GM23338 (cell line): ENCODE results near the gene NOP58. TPM values are rescaled to one million over a fixed set of nuclear protein-coding genes. Genes with fewer than 3 reads are reported as not detected.

Experiments used
- ATAC-seq: fragments of 200-7000 bp; cut with Tn5 transposase; 3 replicates; pipeline ENCODE4 v1.9.1; 2020
- DNase-seq: peaks from one replicate; pipeline ENCODE4 v3.0.0-alpha.2; 2015; ENCODE audit warnings: low spot score
- H2AFZ ChIP-seq: fragments of 200-600 bp; sonication (generic); 2 replicates; pipeline ENCODE4 v1.8.0; 2016; ENCODE audit warnings: antibody characterized with exemption, mild to moderate bottlenecking, moderate library complexity
- H3F3A ChIP-seq: fragments of 200-600 bp; sonication (generic); replicated peaks from 2 replicates; pipeline ENCODE4 v1.8.0; 2017; ENCODE audit warnings: antibody characterized with exemption, mixed run types, low read depth
- H3K27ac ChIP-seq: fragments of 200-600 bp; sonication (generic); 2 replicates; pipeline ENCODE4 v1.6.1; 2016; ENCODE audit warnings: low read depth
- H3K27me3 ChIP-seq: fragments of 200-600 bp; sonication (generic); 2 replicates; pipeline ENCODE4 v1.8.0; 2016; ENCODE audit warnings: mild to moderate bottlenecking, mixed run types, moderate library complexity; ENCODE audit not compliant: insufficient read depth
- H3K36me3 ChIP-seq: fragments of 200-600 bp; sonication (generic); 2 replicates; pipeline ENCODE4 v1.8.0; 2016; ENCODE audit warnings: mild to moderate bottlenecking; ENCODE audit not compliant: insufficient read depth
- H3K4me1 ChIP-seq: fragments of 200-600 bp; sonication (generic); 2 replicates; pipeline ENCODE4 v1.8.0; 2016; ENCODE audit warnings: mild to moderate bottlenecking, moderate library complexity; ENCODE audit not compliant: insufficient read depth
- H3K4me2 ChIP-seq: fragments of 200-600 bp; sonication (generic); 2 replicates; pipeline ENCODE4 v1.7.1; 2017; ENCODE audit warnings: mixed run types
- H3K4me3 ChIP-seq: fragments of 200-600 bp; sonication (generic); 2 replicates; pipeline ENCODE4 v1.6.1; 2016; ENCODE audit warnings: mixed run types
- H3K79me2 ChIP-seq: fragments of 200-600 bp; sonication (generic); replicated peaks from 2 replicates; pipeline ENCODE4 v1.8.0; 2017; ENCODE audit warnings: mild to moderate bottlenecking; ENCODE audit not compliant: insufficient read depth
- H3K9me2 ChIP-seq: fragments of 200-600 bp; sonication (generic); 2 replicates; pipeline ENCODE4 v1.8.0; 2017; ENCODE audit not compliant: insufficient read depth
- H4K20me1 ChIP-seq: fragments of 200-600 bp; sonication (generic); replicated peaks from 2 replicates; pipeline ENCODE4 v1.8.0; 2017; ENCODE audit warnings: mild to moderate bottlenecking; ENCODE audit not compliant: insufficient read depth
- H3K27ac Mint-ChIP-seq: 2 replicates; pipeline ENCODE4 v1.8.0; 2020; ENCODE audit warnings: inconsistent platforms, mild to moderate bottlenecking, moderate library complexity, mixed read lengths
- H3K27me3 Mint-ChIP-seq: 3 replicates; pipeline ENCODE4 v1.8.0; 2022; ENCODE audit warnings: low read depth, mild to moderate bottlenecking, moderate library complexity, mixed read lengths, inconsistent platforms; ENCODE audit not compliant: insufficient read depth, poor library complexity
- H3K36me3 Mint-ChIP-seq: 3 replicates; pipeline ENCODE4 v1.8.0; 2021; ENCODE audit warnings: low read depth, mild to moderate bottlenecking, inconsistent platforms, moderate library complexity, mixed read lengths
- H3K4me1 Mint-ChIP-seq: 3 replicates; pipeline ENCODE4 v1.8.0; 2020; ENCODE audit warnings: mild to moderate bottlenecking, inconsistent platforms, mixed read lengths
- H3K4me3 Mint-ChIP-seq: 3 replicates; pipeline ENCODE4 v1.8.0; 2021; ENCODE audit warnings: moderate library complexity, mild to moderate bottlenecking, inconsistent platforms, mixed read lengths
- H3K9me3 Mint-ChIP-seq: 3 replicates; pipeline ENCODE4 v1.8.0; 2020; ENCODE audit warnings: moderate library complexity, mild to moderate bottlenecking, inconsistent platforms, mixed read lengths
- CREB1 ChIP-seq: fragments of 250-450 bp; sonication (Bioruptor Pico); IDR thresholded peaks from 2 replicates; pipeline ENCODE4 v1.5.0; 2020; ENCODE audit warnings: low read depth, mild to moderate bottlenecking, moderate library complexity
- JUNB ChIP-seq: IDR thresholded peaks from one replicate; pipeline ENCODE4 v1.6.1; 2016; ENCODE audit warnings: antibody characterized with exemption; ENCODE audit not compliant: unreplicated experiment
- POLR2AphosphoS5 ChIP-seq: IDR thresholded peaks from 2 replicates; pipeline ENCODE4 v1.6.1; 2016; ENCODE audit warnings: antibody characterized with exemption, low read depth
- ZNF114 ChIP-seq: fragments of 250-450 bp; sonication (Bioruptor Pico); IDR thresholded peaks from 2 replicates; pipeline ENCODE4 v1.5.0; 2020; ENCODE audit warnings: mild to moderate bottlenecking, moderate library complexity
- long read RNA-seq: library from polyadenylated mRNA; unstranded; transcript quantifications from one replicate; pipeline ENCODE4 v2.0.0, GENCODE V29; 2020; ENCODE audit not compliant: unreplicated experiment
- polyA plus RNA-seq: library from polyadenylated mRNA; unstranded; fragments of >200 nt; fragmentation: Nextera tagmentation; extraction: Ambion mirVana; gene quantifications from 2 replicates; pipeline ENCODE4 v1.2.1, GENCODE V29; 2016
- total RNA-seq: library from RNA; depleted of rRNA; stranded (reverse); fragments of >200 nt; shearing (Covaris generic); gene quantifications from 2 replicates; pipeline ENCODE4 v1.2.3, GENCODE V29; 2014; rRNA removed
- TF ChIP-seq, protein P1 (sequence below): IDR thresholded peaks from one replicate; pipeline ENCODE4 v1.6.1; 2018; ENCODE audit warnings: antibody characterized with exemption; ENCODE audit not compliant: unreplicated experiment
- TF ChIP-seq, protein P2 (sequence below): IDR thresholded peaks from 2 replicates; pipeline ENCODE4 v1.6.1; 2016; ENCODE audit warnings: antibody characterized with exemption

Gene NOP58, protein sequence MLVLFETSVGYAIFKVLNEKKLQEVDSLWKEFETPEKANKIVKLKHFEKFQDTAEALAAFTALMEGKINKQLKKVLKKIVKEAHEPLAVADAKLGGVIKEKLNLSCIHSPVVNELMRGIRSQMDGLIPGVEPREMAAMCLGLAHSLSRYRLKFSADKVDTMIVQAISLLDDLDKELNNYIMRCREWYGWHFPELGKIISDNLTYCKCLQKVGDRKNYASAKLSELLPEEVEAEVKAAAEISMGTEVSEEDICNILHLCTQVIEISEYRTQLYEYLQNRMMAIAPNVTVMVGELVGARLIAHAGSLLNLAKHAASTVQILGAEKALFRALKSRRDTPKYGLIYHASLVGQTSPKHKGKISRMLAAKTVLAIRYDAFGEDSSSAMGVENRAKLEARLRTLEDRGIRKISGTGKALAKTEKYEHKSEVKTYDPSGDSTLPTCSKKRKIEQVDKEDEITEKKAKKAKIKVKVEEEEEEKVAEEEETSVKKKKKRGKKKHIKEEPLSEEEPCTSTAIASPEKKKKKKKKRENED
- total RNA-seq, result 174 and 216 TPM in 2 replicates
- polyA plus RNA-seq, result 178 and 236 TPM in 2 replicates
- long read RNA-seq, partial matches to known transcripts, result 124 of 149 reads
- long read RNA-seq, other reads (novel, unspliced or antisense), result 24 of 149 reads

DNA sequence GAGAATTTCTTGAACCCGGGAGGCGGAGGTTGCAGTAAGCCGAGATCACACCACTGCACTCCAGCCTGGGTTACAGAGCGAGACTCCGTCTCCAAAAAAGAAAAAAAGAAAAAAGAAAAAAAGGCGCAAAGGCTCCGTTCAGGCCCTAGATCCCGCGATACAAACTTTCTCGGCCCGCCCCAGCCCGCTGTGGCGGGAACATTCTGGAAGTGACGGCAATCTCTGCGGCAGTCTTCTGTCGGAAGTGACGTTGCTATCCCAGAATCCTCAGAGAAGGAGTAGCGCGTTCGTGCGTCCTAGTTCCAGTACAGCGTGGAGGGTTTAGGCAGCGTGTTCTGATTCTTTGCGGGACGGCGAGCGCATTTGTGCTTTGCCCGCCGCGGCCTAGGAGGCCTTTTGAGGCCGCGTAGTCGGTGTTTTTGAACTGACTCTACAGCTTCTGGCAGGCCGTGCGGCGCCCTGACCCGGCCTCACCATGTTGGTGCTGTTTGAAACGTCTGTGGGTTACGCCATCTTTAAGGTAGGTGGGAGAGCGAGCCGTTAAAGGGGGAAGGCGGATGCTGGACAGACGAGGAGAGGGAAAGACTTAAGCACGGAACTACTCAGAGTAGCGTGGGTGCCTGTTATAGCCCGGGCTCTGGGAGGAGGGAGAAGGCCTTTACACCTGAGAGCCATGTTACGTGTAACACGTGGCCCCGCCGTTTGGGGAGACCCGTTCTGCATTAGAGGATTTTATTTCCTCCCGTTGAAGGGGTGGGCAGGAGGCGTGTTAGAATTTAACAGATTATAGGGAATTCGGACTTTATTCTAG is at the start of gene NOP58:
Gene NOP58 (plus strand): TSS at position 297 of the 811 bp plus-strand sequence. CDS start 179 bp downstream, at position 476.
- Histone ChIP-seq H3F3A (peaks cover 16% of the 10 kb centered on the region), H4K20me1 (peaks cover 46% of the 10 kb centered on the region), H3K4me3 (peak within 1 kb of the TSS; percentile 100), H3K27ac (peak within 1 kb of the TSS; percentile 98), H3K36me3 (no peaks in the 10 kb centered on the region), H3K4me2 (peak within 1 kb of the TSS; percentile 99), H3K9me2 (no peaks in the 10 kb centered on the region), H3K79me2 (peaks cover 58% of the 10 kb centered on the region), H3K27me3 (no peaks in the 10 kb centered on the region), H2AFZ (no peak within 1 kb of the TSS; the same call in 1 of the 2 replicates), H3K4me1 (no peaks in the 10 kb centered on the region; the same call in 1 of the 2 replicates)
- TF ChIP-seq, protein P1, sequence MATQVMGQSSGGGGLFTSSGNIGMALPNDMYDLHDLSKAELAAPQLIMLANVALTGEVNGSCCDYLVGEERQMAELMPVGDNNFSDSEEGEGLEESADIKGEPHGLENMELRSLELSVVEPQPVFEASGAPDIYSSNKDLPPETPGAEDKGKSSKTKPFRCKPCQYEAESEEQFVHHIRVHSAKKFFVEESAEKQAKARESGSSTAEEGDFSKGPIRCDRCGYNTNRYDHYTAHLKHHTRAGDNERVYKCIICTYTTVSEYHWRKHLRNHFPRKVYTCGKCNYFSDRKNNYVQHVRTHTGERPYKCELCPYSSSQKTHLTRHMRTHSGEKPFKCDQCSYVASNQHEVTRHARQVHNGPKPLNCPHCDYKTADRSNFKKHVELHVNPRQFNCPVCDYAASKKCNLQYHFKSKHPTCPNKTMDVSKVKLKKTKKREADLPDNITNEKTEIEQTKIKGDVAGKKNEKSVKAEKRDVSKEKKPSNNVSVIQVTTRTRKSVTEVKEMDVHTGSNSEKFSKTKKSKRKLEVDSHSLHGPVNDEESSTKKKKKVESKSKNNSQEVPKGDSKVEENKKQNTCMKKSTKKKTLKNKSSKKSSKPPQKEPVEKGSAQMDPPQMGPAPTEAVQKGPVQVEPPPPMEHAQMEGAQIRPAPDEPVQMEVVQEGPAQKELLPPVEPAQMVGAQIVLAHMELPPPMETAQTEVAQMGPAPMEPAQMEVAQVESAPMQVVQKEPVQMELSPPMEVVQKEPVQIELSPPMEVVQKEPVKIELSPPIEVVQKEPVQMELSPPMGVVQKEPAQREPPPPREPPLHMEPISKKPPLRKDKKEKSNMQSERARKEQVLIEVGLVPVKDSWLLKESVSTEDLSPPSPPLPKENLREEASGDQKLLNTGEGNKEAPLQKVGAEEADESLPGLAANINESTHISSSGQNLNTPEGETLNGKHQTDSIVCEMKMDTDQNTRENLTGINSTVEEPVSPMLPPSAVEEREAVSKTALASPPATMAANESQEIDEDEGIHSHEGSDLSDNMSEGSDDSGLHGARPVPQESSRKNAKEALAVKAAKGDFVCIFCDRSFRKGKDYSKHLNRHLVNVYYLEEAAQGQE, result no peak
- TF ChIP-seq ZNF114 (CRISPR knock-in tag) (no peak), JUNB (peak; percentile 19), POLR2AphosphoS5 (peak; percentile 100), CREB1 (CRISPR knock-in tag) (peak; percentile 95)
- TF ChIP-seq, protein P2, sequence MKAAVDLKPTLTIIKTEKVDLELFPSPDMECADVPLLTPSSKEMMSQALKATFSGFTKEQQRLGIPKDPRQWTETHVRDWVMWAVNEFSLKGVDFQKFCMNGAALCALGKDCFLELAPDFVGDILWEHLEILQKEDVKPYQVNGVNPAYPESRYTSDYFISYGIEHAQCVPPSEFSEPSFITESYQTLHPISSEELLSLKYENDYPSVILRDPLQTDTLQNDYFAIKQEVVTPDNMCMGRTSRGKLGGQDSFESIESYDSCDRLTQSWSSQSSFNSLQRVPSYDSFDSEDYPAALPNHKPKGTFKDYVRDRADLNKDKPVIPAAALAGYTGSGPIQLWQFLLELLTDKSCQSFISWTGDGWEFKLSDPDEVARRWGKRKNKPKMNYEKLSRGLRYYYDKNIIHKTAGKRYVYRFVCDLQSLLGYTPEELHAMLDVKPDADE, result peak; percentile 83
- Mint-ChIP-seq H3K27me3 (peaks cover 12% of the 10 kb centered on the region), H3K27ac (no peak within 1 kb of the TSS), H3K36me3 (no peaks in the 10 kb centered on the region), H3K9me3 (no peaks in the 10 kb centered on the region), H3K4me1 (peaks cover 10% of the 10 kb centered on the region; the same call in 1 of the 3 replicates), H3K4me3 (peak within 1 kb of the TSS; percentile 52; the same call in 2 of the 3 replicates)
- ATAC-seq (peak; percentile 94), DNase-seq (peak; percentile 98)

DNA sequence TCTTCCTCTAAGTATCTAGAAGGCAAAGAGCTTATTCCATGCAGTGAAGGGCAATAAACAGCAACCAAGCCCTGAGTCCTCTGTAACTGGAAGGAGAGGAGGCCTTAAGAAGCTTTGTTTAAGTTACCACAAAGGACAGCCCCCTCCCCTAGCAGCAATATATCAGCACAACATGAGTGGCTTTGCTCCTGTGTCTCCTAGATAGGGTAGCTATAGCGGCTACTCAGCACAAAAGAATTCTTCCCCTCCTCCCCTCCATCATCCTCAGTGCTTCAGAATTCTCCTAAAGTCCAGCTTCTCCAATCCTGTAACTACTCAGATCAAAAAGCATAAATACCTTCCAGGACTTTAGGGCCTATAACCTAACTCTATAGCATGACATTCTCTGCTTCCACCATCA is 43.7 kb upstream of the NOP58 start:
- Histone ChIP-seq H3K27ac (peak overlapping the region; percentile 23), H3K79me2 (peaks cover 100% of the 10 kb centered on the region), H3K4me1 (no peaks in the 10 kb centered on the region), H4K20me1 (peaks cover 60% of the 10 kb centered on the region), H3K27me3 (no peaks in the 10 kb centered on the region), H3K36me3 (peaks cover 7% of the 10 kb centered on the region; the same call in 1 of the 2 replicates), H2AFZ (no peak overlapping the region), H3K4me2 (no peak overlapping the region), H3K9me2 (no peaks in the 10 kb centered on the region), H3F3A (peaks cover 17% of the 10 kb centered on the region; the same call in 1 of the 2 replicates), H3K4me3 (no peak overlapping the region)
- peak overlapping the region; percentile 2; the same call in 1 of the 2 replicates for H3K27ac Mint-ChIP-seq
- H3K4me1 Mint-ChIP-seq, result peaks cover 7% of the 10 kb centered on the region
- H3K36me3 Mint-ChIP-seq, result peaks cover 61% of the 10 kb centered on the region
- DNase-seq (peak; percentile 29), ATAC-seq (peak; percentile 75)
- H3K27me3 Mint-ChIP-seq, result peaks cover 5% of the 10 kb centered on the region
- no peak overlapping the region for H3K4me3 Mint-ChIP-seq
- H3K9me3 Mint-ChIP-seq, result no peaks in the 10 kb centered on the region
- TF ChIP-seq JUNB (no peak), ZNF114 (CRISPR knock-in tag) (no peak)
